ENCODE measurements around the gene RBM5. TPM values are rescaled to one million over a fixed set of nuclear protein-coding genes. Genes with fewer than 3 reads are reported as not detected.
A peak's percentile ranks its signal among the peaks of the same experiment; 100 is the strongest.

Gene RBM5
- total RNA-seq, 1 donor from 2014 or later = 332 TPM

GRCh38 chr3:50166620-50167019, 77.9 kb downstream of the RBM5 start:
- Mint-ChIP-seq H3K27me3 (ENCODE audit: low read depth) (no peaks in the 10 kb centered on the region), H3K4me1 (peaks cover 62% of the 10 kb centered on the region), H3K4me3 (peak overlapping the region; percentile 57), H3K27ac (peak overlapping the region; percentile 94), H3K9me3 (no peaks in the 10 kb centered on the region), H3K36me3 (peaks cover 11% of the 10 kb centered on the region)
- TF ChIP-seq CTCF (IDR thresholded peaks at IDR 0.05; ENCODE audit: unreplicated experiment) = no peak
- DNase-seq (ENCODE audit: low spot score in 2 of 2, unreplicated experiment in 2 of 2) = no peak

- Mint-ChIP-seq H3K9me3 (no peaks in the 10 kb centered on the region), H3K27me3 (ENCODE audit: low read depth) (no peaks in the 10 kb centered on the region), H3K4me1 (peaks cover 58% of the 10 kb centered on the region), H3K36me3 (peaks cover 11% of the 10 kb centered on the region), H3K27ac (peak overlapping the region; percentile 94), H3K4me3 (peak overlapping the region; percentile 57)
- no peak for TF ChIP-seq CTCF (IDR thresholded peaks at IDR 0.05; ENCODE audit: unreplicated experiment)
- DNase-seq (ENCODE audit: low spot score in 2 of 2, unreplicated experiment in 2 of 2) = no peak
Measured at GRCh38 chr3:50167069-50167840, 78.5 kb downstream of the RBM5 start.

- Mint-ChIP-seq H3K27me3 (ENCODE audit: low read depth) (no peaks in the 10 kb centered on the region), H3K4me3 (no peak overlapping the region), H3K36me3 (peaks cover 6% of the 10 kb centered on the region), H3K27ac (peak overlapping the region; percentile 86), H3K9me3 (no peaks in the 10 kb centered on the region), H3K4me1 (peaks cover 53% of the 10 kb centered on the region)
- no peak for TF ChIP-seq CTCF (IDR thresholded peaks at IDR 0.05; ENCODE audit: unreplicated experiment)
- DNase-seq (ENCODE audit: low spot score in 2 of 2, unreplicated experiment in 2 of 2) = no peak
Measured at GRCh38 chr3:50167841-50168209, 79.1 kb downstream of the RBM5 start.

- Mint-ChIP-seq H3K4me3 (no peak overlapping the region), H3K27ac (peak overlapping the region; percentile 86), H3K27me3 (ENCODE audit: low read depth) (no peaks in the 10 kb centered on the region), H3K4me1 (peaks cover 48% of the 10 kb centered on the region), H3K9me3 (no peaks in the 10 kb centered on the region), H3K36me3 (peaks cover 6% of the 10 kb centered on the region)
- no peak for DNase-seq (ENCODE audit: low spot score in 2 of 2, unreplicated experiment in 2 of 2)
- TF ChIP-seq CTCF (IDR thresholded peaks at IDR 0.05; ENCODE audit: unreplicated experiment) = no peak
Measured at GRCh38 chr3:50168388-50168787, 79.7 kb downstream of the RBM5 start.

Other genes starting within 250 kb of the RBM5 start
- 10.4 to 15.0 TPM (median 10.6 TPM) in 3 replicates for gene TRAIP, start 232.4 kb upstream of the RBM5 start, total RNA-seq
- gene CAMKV, start 219.0 kb upstream of the RBM5 start, total RNA-seq = 0.14 to 0.58 TPM in 2 of 3 replicates, not detected in the other
- 3.8 to 7.0 TPM (median 4.3 TPM) in 3 replicates for gene MST1R, start 185.0 kb upstream of the RBM5 start, total RNA-seq
- gene MON1A, start 159.1 kb upstream of the RBM5 start, total RNA-seq = 5.7 to 6.2 TPM (median 5.7 TPM) in 3 replicates
- 158 to 162 TPM (median 159 TPM) in 3 replicates for gene RBM6, start 148.8 kb upstream of the RBM5 start, total RNA-seq
- 94.5 to 101 TPM (median 99.1 TPM) in 3 replicates for gene SEMA3F, start 66.4 kb downstream of the RBM5 start, total RNA-seq
- 0.27 to 0.98 TPM (median 0.55 TPM) in 3 replicates for gene GNAT1, start 102.7 kb downstream of the RBM5 start, total RNA-seq
- gene SLC38A3, start 116.4 kb downstream of the RBM5 start, total RNA-seq = 0.84 to 2.5 TPM (median 1.8 TPM) in 3 replicates
- gene GNAI2, start 147.3 kb downstream of the RBM5 start, total RNA-seq = 155 to 159 TPM (median 156 TPM) in 3 replicates
- gene SEMA3B, start 180.2 kb downstream of the RBM5 start, total RNA-seq = 166 to 179 TPM (median 177 TPM) in 3 replicates
- 0.38 to 0.51 TPM (median 0.50 TPM) in 3 replicates for gene LSMEM2, start 190.2 kb downstream of the RBM5 start, total RNA-seq
- gene IFRD2, start 203.5 kb downstream of the RBM5 start, total RNA-seq = 40.2 to 47.3 TPM (median 46.9 TPM) in 3 replicates
- gene HYAL3, start 210.5 kb downstream of the RBM5 start, total RNA-seq = 2.9 to 3.0 TPM (median 2.9 TPM) in 3 replicates
- 14.5 to 17.3 TPM (median 15.4 TPM) in 3 replicates for gene NAA80, start 210.5 kb downstream of the RBM5 start, total RNA-seq
- 2.4 to 3.5 TPM (median 2.7 TPM) in 3 replicates for gene HYAL1, start 214.7 kb downstream of the RBM5 start, total RNA-seq
- gene HYAL2, start 233.8 kb downstream of the RBM5 start, total RNA-seq = 71.5 to 76.3 TPM (median 75.1 TPM) in 3 replicates
- 19.8 to 23.3 TPM (median 20.3 TPM) in 3 replicates for gene TUSC2, start 239.3 kb downstream of the RBM5 start, total RNA-seq